ENCODE data around the gene TBL1XR1. TPM values are rescaled to one million over a fixed set of nuclear protein-coding genes. Genes with fewer than 3 reads are reported as not detected.

TBL1XR1 gene
- total RNA-seq, 1 experiment from 2014 or later, result 192 TPM

DNA sequence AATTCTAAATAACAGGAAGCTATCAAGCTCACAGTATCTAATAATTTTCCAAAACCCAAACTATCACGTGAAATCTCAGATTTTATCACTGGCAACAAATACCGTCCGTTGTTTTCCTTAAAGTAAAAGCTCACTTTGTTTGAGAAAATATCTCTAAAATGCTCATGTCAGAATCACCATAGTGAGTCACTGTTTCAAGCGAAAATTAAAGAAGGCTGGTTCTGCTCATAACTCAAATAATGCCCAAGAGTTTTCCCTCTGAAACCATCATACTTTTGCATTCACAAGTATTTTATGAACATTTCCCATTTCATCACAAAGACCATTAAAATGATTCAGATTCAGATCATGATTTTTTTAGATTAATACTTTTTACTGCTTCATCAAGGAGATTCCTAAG, 50.6 kb downstream of the TBL1XR1 start:
- POLR2A ChIA-PET, result interaction anchor here (0.7 to 1.4 kb wide), 2 partner anchors 10 to 11 kb away, joined by 3 to 11 read pairs; no protein-coding TSS in a partner anchor
- CTCF ChIA-PET, result no interaction called here

DNA sequence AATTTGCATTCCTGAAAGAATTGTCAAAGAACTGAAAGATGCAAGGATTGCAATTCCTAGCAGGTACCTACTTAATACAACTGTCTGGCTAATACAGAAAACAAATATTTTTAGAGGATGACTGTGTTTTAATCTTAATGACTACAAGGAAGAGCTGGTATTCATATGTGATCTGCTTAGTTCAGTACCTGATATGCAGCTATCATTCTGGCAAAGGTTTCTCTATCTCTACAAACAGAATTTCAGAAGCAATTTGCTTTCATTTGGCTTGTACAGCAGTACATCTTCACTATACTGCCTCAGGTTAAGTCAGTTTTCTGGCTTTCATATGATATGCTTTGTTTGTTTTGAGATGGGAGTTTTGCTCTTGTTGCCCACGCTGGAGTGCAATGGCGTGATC, 51.3 kb downstream of the TBL1XR1 start:
- POLR2A ChIA-PET, result interaction anchor here (1.4 kb wide), 1 partner anchor 10 kb away, joined by 11 read pairs; no protein-coding TSS in a partner anchor
- Histone ChIP-seq H3K27ac (ENCODE audit: low read length) (peak overlapping the region; percentile 79), H3K9me3 (ENCODE audit: control insufficient read depth, insufficient read depth, low read depth, low read length) (no peaks in the 10 kb centered on the region), H3K4me1 (ENCODE audit: control insufficient read depth, insufficient read depth, low read length) (peaks cover 88% of the 10 kb centered on the region), H3K4me3 (ENCODE audit: low read depth in 2 of 2, low read length in 2 of 2) (no peak overlapping the region), H3K36me3 (ENCODE audit: control insufficient read depth, insufficient read depth, low read length) (no peaks in the 10 kb centered on the region), H3K27me3 (ENCODE audit: control insufficient read depth, insufficient read depth, low read length) (no peaks in the 10 kb centered on the region)
- ATAC-seq (no peak), DNase-seq (ENCODE audit: low read depth, low spot score) (no peak)
- intact Hi-C loops (cut with micrococcal nuclease; ENCODE audit: unreplicated experiment), result no loop called here
- no TSS peak for BruUV-seq (replicated peaks)
- in situ Hi-C loops (cut with HindIII; ENCODE audit: low pct_unique_long_range_greater_than_20kb, low sequenced_read_pairs), result no loop called here
- CTCF ChIA-PET, result no interaction called here
- TF ChIP-seq SIN3A (IDR thresholded peaks at IDR 0.05; ENCODE audit: borderline replicate concordance, insufficient read depth, low read depth, low read length), result no peak
- TF ChIP-seq, protein P1, sequence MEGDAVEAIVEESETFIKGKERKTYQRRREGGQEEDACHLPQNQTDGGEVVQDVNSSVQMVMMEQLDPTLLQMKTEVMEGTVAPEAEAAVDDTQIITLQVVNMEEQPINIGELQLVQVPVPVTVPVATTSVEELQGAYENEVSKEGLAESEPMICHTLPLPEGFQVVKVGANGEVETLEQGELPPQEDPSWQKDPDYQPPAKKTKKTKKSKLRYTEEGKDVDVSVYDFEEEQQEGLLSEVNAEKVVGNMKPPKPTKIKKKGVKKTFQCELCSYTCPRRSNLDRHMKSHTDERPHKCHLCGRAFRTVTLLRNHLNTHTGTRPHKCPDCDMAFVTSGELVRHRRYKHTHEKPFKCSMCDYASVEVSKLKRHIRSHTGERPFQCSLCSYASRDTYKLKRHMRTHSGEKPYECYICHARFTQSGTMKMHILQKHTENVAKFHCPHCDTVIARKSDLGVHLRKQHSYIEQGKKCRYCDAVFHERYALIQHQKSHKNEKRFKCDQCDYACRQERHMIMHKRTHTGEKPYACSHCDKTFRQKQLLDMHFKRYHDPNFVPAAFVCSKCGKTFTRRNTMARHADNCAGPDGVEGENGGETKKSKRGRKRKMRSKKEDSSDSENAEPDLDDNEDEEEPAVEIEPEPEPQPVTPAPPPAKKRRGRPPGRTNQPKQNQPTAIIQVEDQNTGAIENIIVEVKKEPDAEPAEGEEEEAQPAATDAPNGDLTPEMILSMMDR (IDR thresholded peaks at IDR 0.05), result no peak
- TF ChIP-seq POLR2AphosphoS5 (IDR thresholded peaks at IDR 0.05; ENCODE audit: low read depth, low read length), result no peak
- TF ChIP-seq, protein P2, sequence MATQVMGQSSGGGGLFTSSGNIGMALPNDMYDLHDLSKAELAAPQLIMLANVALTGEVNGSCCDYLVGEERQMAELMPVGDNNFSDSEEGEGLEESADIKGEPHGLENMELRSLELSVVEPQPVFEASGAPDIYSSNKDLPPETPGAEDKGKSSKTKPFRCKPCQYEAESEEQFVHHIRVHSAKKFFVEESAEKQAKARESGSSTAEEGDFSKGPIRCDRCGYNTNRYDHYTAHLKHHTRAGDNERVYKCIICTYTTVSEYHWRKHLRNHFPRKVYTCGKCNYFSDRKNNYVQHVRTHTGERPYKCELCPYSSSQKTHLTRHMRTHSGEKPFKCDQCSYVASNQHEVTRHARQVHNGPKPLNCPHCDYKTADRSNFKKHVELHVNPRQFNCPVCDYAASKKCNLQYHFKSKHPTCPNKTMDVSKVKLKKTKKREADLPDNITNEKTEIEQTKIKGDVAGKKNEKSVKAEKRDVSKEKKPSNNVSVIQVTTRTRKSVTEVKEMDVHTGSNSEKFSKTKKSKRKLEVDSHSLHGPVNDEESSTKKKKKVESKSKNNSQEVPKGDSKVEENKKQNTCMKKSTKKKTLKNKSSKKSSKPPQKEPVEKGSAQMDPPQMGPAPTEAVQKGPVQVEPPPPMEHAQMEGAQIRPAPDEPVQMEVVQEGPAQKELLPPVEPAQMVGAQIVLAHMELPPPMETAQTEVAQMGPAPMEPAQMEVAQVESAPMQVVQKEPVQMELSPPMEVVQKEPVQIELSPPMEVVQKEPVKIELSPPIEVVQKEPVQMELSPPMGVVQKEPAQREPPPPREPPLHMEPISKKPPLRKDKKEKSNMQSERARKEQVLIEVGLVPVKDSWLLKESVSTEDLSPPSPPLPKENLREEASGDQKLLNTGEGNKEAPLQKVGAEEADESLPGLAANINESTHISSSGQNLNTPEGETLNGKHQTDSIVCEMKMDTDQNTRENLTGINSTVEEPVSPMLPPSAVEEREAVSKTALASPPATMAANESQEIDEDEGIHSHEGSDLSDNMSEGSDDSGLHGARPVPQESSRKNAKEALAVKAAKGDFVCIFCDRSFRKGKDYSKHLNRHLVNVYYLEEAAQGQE (IDR thresholded peaks at IDR 0.05; ENCODE audit: insufficient read depth in 1 of 2, low read depth in 2 of 2, low read length in 1 of 2), result no peak
- TF ChIP-seq TCF7L2 (IDR thresholded peaks at IDR 0.05; ENCODE audit: low read depth, low read length), result no peak

More for the DNA sequence above, 50.6 kb downstream of the TBL1XR1 start:
- Histone ChIP-seq H3K4me3 (ENCODE audit: low read depth in 2 of 2, low read length in 2 of 2) (no peak overlapping the region), H3K4me1 (ENCODE audit: control insufficient read depth, insufficient read depth, low read length) (peaks cover 88% of the 10 kb centered on the region), H3K36me3 (ENCODE audit: control insufficient read depth, insufficient read depth, low read length) (no peaks in the 10 kb centered on the region), H3K27ac (ENCODE audit: low read length) (peak overlapping the region; percentile 40; the same call in 1 of the 2 replicates), H3K27me3 (ENCODE audit: control insufficient read depth, insufficient read depth, low read length) (no peaks in the 10 kb centered on the region), H3K9me3 (ENCODE audit: control insufficient read depth, insufficient read depth, low read depth, low read length) (no peaks in the 10 kb centered on the region)
- TF ChIP-seq SIN3A (IDR thresholded peaks at IDR 0.05; ENCODE audit: borderline replicate concordance, insufficient read depth, low read depth, low read length), result no peak
- TF ChIP-seq TCF7L2 (IDR thresholded peaks at IDR 0.05; ENCODE audit: low read depth, low read length), result no peak
- no peak for TF ChIP-seq POLR2AphosphoS5 (IDR thresholded peaks at IDR 0.05; ENCODE audit: low read depth, low read length)
- TF ChIP-seq, protein P2 (IDR thresholded peaks at IDR 0.05; ENCODE audit: insufficient read depth in 1 of 2, low read depth in 2 of 2, low read length in 1 of 2), result no peak
- TF ChIP-seq, protein P1 (IDR thresholded peaks at IDR 0.05), result no peak
- in situ Hi-C loops (cut with HindIII; ENCODE audit: low pct_unique_long_range_greater_than_20kb, low sequenced_read_pairs) (no loop called here), intact Hi-C loops (cut with micrococcal nuclease; ENCODE audit: unreplicated experiment) (no loop called here)
- no peak for ATAC-seq
- BruUV-seq (replicated peaks), result no TSS peak
- no peak for DNase-seq (ENCODE audit: low read depth, low spot score)

Measured in Panc1 (cell line).